ENCODE data around the gene RALGAPA2.

The RALGAPA2 gene

DNA sequence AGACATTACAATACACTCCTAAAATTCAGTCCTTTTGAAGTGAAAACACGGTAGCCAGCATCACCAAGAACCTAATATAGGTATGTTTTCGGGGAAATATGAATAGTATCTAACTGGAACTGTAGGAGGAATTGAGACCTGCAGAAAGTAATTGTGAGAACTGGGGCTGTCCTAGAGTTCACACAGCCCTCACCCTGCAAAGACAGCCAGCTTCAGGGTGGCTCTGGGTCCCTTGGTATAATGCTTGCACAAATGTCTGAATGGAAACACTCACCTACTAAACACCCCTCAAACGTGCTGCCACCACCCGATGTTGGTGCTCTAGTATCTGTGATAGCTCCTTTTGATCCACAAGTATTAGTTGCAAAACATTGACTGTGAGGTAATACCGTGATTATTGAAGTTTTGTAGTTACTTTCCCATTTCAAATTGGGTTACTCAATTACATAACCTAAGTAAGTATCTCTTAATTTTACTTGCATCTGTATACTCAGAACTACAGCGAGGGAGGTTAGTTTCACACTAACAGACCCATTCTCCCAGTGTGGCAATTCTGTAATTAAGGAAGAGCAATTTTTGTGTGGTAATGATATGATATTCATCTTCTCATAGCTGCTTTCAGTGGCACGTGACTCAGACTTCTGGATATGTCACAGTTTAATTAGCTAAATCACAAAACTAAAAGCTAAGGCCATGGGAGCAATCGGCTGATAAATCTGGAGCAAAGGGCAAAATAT lies 215.0 kb downstream of the RALGAPA2 start:
- Histone ChIP-seq H3K4me1 (ENCODE audit: control insufficient read depth, insufficient read depth, low read length) (peaks cover 4% of the 10 kb centered on the region), H3K4me3 (ENCODE audit: low read depth, low read length) (no peak overlapping the region), H3K27me3 (ENCODE audit: control insufficient read depth, insufficient read depth, low read length) (no peaks in the 10 kb centered on the region), H3K9me3 (ENCODE audit: control insufficient read depth, insufficient read depth, low read length) (no peaks in the 10 kb centered on the region), H3K36me3 (ENCODE audit: control insufficient read depth, insufficient read depth, low read length) (no peaks in the 10 kb centered on the region), H3K9ac (ENCODE audit: low read depth, low read length) (no peak overlapping the region)

DNA sequence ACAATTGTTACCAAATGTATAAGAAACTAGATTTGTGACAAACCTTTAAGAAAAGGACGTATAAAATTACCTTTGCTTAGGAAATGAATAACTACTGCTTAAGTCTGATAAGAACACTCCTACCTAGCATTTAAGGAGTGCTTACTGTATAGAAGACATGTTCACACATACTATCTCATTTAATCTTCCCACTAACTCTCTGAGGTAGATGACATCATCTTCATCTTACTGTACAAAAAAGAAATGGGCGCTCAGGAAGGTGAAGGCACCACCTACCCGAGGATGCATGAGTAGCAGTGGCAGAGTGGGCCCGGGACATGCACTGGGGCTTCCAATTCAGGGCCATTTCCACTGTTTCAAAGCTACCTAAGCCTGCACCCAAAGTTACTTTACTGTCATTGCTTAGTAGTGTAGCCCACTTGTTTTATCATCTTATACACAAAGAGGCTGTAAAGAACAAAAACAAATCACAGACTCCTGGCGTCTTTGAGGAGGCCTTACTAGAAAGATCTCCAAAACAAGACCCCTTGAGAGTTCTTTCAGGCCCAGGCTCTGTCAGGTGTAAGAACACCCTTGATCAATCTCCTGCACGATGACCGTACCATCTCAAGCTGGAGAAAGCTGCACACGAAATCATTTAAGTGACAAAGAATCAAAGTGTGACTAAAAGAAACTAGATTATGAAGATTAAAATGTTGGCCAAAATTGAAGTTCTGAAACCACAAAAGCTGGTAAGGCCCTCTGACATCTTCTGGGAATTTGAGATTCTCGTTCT lies 216.5 kb downstream of the RALGAPA2 start:
- Histone ChIP-seq H3K4me3 (ENCODE audit: low read depth, low read length) (no peak overlapping the region), H3K4me1 (ENCODE audit: control insufficient read depth, insufficient read depth, low read length) (peaks cover 14% of the 10 kb centered on the region), H3K9ac (ENCODE audit: low read depth, low read length) (no peak overlapping the region), H3K36me3 (ENCODE audit: control insufficient read depth, insufficient read depth, low read length) (no peaks in the 10 kb centered on the region), H3K27me3 (ENCODE audit: control insufficient read depth, insufficient read depth, low read length) (no peaks in the 10 kb centered on the region), H3K9me3 (ENCODE audit: control insufficient read depth, insufficient read depth, low read length) (no peaks in the 10 kb centered on the region)

DNA sequence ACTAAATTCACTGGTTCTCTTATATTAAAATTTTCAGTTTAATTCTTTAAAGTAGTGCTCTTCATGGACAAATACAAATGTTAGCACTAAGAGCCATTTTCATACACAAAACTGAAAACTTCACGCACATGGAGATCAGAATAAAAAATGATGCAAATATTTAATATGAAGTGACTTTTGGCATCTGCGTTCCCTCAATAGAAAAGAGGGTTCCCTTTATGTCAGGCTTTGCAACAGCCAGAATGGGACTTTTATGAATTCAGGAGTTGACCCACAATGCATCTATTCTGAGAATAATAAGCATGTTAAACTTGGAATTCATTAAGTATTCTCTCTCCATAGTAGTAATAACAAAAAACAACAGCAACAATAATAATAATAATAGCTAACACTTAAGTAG lies 218.7 kb downstream of the RALGAPA2 start:
- Histone ChIP-seq H3K36me3 (ENCODE audit: control insufficient read depth, insufficient read depth, low read length) (no peaks in the 10 kb centered on the region), H3K4me3 (ENCODE audit: low read depth, low read length) (no peak overlapping the region), H3K4me1 (ENCODE audit: control insufficient read depth, insufficient read depth, low read length) (peaks cover 15% of the 10 kb centered on the region), H3K9me3 (ENCODE audit: control insufficient read depth, insufficient read depth, low read length) (no peaks in the 10 kb centered on the region), H3K27me3 (ENCODE audit: control insufficient read depth, insufficient read depth, low read length) (no peaks in the 10 kb centered on the region), H3K9ac (ENCODE audit: low read depth, low read length) (no peak overlapping the region)

DNA sequence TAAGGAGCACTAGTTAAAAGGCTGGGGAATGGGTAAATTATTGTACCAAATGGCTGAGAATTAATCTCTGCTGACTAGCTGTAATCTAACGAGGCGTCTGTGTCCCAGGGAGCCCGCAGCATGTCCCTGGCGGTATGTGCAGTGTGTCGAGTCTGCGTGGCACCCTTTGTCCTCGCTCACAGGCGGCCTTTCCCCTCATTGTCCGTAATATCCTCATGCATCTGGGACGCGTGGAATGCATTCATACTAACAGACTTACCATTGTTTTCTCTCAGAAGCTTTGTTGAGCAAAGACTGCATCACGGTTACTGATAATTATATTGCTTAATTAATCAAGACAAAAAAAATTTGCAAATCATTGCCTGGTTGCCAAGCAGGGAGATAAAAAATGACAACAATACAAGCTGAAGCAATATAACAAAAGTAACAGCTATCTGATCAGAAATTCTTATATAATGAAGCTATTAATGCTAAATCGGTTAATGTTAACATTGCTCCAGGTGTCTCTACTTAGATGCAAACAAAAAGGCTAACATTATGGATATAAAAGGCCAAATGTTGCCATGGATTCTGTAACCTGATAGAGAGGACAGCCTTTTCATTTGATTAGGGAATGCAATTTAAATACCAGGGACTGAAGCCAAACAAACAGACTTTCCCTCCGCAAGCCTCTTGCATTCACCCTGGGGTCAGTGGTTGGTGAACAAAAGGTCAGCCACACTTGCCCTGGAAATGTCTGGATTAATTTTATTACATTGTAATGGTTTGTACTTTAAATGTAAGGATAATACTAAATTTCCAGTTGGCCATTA lies 219.7 kb downstream of the RALGAPA2 start:
- no peaks in the 10 kb centered on the region for H3K36me3 ChIP-seq (ENCODE audit: control insufficient read depth, insufficient read depth, low read length)
- no peaks in the 10 kb centered on the region for H3K9me3 ChIP-seq (ENCODE audit: control insufficient read depth, insufficient read depth, low read length)
- peaks cover 15% of the 10 kb centered on the region for H3K4me1 ChIP-seq (ENCODE audit: control insufficient read depth, insufficient read depth, low read length)
- no peaks in the 10 kb centered on the region for H3K27me3 ChIP-seq (ENCODE audit: control insufficient read depth, insufficient read depth, low read length)
- no peak overlapping the region for H3K9ac ChIP-seq (ENCODE audit: low read depth, low read length)
- H3K4me3 ChIP-seq (ENCODE audit: low read depth, low read length): no peak overlapping the region

DNA sequence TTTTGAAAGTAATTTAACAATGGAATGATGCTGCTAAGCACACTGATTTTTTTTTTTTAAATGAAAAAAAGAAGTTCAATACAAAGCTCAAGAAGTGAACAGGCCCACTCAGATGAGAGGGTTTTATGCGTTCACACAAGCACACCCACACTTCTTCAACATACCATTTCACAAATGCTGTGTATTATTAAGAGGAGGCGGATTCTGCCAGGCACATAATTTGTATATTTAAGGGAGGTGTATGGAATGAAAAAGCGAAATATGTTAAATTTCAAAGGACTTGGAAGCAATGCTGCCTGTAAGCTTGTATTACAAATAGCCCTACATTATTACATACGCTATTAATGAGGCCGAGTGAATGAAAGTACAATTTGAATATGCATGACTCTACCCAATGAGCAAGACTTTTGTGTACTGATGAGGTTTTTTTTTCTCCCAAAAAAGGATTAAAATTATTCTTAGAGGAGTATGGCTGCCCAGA lies 220.6 kb downstream of the RALGAPA2 start:
- Histone ChIP-seq H3K4me3 (ENCODE audit: low read depth, low read length) (no peak overlapping the region), H3K36me3 (ENCODE audit: control insufficient read depth, insufficient read depth, low read length) (no peaks in the 10 kb centered on the region), H3K4me1 (ENCODE audit: control insufficient read depth, insufficient read depth, low read length) (peaks cover 15% of the 10 kb centered on the region), H3K9me3 (ENCODE audit: control insufficient read depth, insufficient read depth, low read length) (no peaks in the 10 kb centered on the region), H3K27me3 (ENCODE audit: control insufficient read depth, insufficient read depth, low read length) (no peaks in the 10 kb centered on the region), H3K9ac (ENCODE audit: low read depth, low read length) (no peak overlapping the region)

DNA sequence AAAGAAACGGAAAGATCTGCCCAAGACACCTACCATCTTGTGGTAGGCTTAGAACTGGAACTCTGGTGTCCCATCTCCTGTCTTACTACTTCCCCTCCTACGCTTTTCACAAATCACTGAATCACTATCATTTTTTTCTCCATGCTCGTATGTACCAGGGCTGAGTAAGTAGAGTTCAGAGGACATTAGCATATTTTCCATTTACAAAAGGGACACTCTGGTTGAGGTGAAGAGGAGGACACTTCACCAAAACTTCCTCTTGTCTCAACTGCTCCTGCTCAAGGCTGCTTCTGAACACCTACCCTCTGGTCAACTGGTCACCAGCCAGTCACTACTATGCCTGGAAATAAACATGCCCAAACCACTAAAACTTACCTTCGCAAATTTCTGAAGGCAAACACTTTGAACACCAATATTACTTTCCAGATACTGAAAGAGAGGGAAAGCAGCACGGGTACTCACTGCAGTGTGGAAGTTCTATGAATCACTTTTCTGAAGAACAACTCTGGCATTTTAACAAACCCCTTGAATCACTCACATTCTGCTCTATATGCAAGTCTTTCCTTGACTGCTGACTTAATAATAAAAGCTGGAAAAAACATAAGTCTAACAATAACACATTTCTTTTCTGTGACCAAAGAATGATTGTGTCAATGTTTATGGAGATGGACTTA lies 221.2 kb downstream of the RALGAPA2 start:
- Histone ChIP-seq H3K4me1 (ENCODE audit: control insufficient read depth, insufficient read depth, low read length) (peaks cover 15% of the 10 kb centered on the region), H3K36me3 (ENCODE audit: control insufficient read depth, insufficient read depth, low read length) (no peaks in the 10 kb centered on the region), H3K4me3 (ENCODE audit: low read depth, low read length) (no peak overlapping the region), H3K9ac (ENCODE audit: low read depth, low read length) (no peak overlapping the region), H3K27me3 (ENCODE audit: control insufficient read depth, insufficient read depth, low read length) (no peaks in the 10 kb centered on the region), H3K9me3 (ENCODE audit: control insufficient read depth, insufficient read depth, low read length) (no peaks in the 10 kb centered on the region)

DNA sequence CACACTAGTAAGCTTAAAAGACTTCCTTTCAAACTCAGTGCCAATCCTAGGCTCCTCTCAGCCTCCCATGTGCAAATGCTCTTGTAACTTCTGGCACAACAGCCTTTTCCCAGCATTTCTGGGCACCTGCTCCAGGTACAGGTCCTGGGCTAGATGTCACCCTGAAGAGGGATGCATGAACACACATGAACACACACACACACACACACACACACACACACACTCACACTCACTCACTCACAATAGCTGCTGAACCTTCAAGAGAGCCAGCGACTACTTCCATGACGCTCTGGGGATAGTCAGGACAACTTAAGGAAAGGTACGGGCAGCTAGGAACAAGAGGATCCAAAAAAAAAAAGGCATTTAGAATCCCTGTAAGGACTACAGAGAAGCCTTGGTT lies 221.8 kb downstream of the RALGAPA2 start:
- Histone ChIP-seq H3K27me3 (ENCODE audit: control insufficient read depth, insufficient read depth, low read length) (no peaks in the 10 kb centered on the region), H3K36me3 (ENCODE audit: control insufficient read depth, insufficient read depth, low read length) (no peaks in the 10 kb centered on the region), H3K9me3 (ENCODE audit: control insufficient read depth, insufficient read depth, low read length) (no peaks in the 10 kb centered on the region), H3K9ac (ENCODE audit: low read depth, low read length) (no peak overlapping the region), H3K4me1 (ENCODE audit: control insufficient read depth, insufficient read depth, low read length) (peaks cover 15% of the 10 kb centered on the region), H3K4me3 (ENCODE audit: low read depth, low read length) (no peak overlapping the region)

DNA sequence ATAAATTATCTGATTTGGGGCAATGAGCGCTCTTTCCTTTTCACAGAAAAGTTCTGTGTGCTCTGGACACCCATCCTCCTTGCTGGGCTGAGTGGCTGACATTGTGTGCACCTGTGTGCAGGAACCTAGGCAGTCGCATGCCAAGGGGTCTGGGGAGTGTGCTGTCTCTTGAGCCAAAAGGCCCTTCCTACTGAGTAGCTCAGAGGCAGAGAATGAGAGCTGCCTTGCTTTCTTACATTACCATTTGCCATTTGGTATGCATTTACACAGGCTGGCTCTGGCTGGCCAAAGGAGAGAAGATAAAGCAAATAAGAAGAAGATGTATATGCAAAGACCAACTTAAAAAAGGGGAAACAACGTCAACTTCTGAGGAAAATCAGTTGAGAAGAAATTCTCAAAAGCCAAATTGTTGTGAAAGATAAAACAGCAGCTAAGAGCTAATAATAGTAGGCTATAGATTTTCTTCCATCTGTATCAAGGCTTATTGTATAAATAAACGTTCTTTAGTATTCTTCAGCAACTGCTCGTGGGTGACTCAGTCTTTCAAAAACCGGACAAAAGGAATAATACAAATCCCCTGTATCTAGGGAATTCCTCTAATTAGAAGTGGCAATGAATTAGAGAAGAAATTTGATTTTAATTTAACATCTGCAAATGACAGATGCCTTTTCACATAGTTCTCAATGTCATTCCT lies 222.6 kb downstream of the RALGAPA2 start:
- H3K9ac ChIP-seq (ENCODE audit: low read depth, low read length): no peak overlapping the region
- H3K9me3 ChIP-seq (ENCODE audit: control insufficient read depth, insufficient read depth, low read length): no peaks in the 10 kb centered on the region
- no peaks in the 10 kb centered on the region for H3K36me3 ChIP-seq (ENCODE audit: control insufficient read depth, insufficient read depth, low read length)
- H3K4me1 ChIP-seq (ENCODE audit: control insufficient read depth, insufficient read depth, low read length): peaks cover 15% of the 10 kb centered on the region
- H3K27me3 ChIP-seq (ENCODE audit: control insufficient read depth, insufficient read depth, low read length): no peaks in the 10 kb centered on the region
- no peak overlapping the region for H3K4me3 ChIP-seq (ENCODE audit: low read depth, low read length)

DNA sequence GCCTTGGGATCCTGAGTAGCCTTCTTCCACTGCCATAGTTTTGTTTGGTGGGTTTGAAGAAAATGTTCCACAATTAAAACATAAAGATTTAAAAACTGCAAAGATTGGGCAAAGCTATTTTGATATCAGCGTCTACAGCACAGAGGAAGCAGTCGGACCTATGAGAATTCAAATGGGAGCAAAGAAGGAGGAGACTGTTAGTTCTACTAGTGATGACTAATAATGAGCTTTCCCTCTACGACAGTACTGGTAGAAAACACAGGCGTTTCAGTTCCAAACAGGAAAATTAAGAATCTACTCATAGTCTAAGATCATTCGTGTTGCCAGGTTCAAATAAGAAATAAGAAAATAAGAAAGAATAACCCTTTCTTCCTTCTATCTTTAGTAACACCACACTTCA lies 223.4 kb downstream of the RALGAPA2 start:
- no peaks in the 10 kb centered on the region for H3K27me3 ChIP-seq (ENCODE audit: control insufficient read depth, insufficient read depth, low read length)
- H3K4me1 ChIP-seq (ENCODE audit: control insufficient read depth, insufficient read depth, low read length): peaks cover 15% of the 10 kb centered on the region
- no peaks in the 10 kb centered on the region for H3K9me3 ChIP-seq (ENCODE audit: control insufficient read depth, insufficient read depth, low read length)
- no peak overlapping the region for H3K4me3 ChIP-seq (ENCODE audit: low read depth, low read length)
- no peaks in the 10 kb centered on the region for H3K36me3 ChIP-seq (ENCODE audit: control insufficient read depth, insufficient read depth, low read length)
- no peak overlapping the region for H3K9ac ChIP-seq (ENCODE audit: low read depth, low read length)

DNA sequence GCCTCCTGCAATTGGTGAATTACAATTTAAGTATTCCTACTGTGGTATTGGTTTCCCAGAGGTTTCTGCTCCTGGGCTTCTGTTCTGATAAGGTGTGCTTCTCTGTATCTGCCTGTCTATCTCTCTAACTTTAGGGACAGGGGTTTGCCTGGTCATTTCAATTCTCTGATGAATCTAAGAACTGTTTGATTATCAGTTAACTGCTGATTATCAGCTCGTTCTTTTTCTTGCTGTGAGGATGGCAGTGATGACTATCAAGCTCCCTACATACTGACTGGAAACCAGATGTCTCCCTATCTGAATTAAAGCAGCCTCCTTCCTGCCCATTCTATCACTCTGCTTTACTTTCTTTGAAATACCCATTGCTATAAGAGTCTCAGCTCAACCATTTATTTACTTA lies 224.1 kb downstream of the RALGAPA2 start:
- H3K4me1 ChIP-seq (ENCODE audit: control insufficient read depth, insufficient read depth, low read length): peaks cover 15% of the 10 kb centered on the region
- H3K27me3 ChIP-seq (ENCODE audit: control insufficient read depth, insufficient read depth, low read length): no peaks in the 10 kb centered on the region
- no peaks in the 10 kb centered on the region for H3K9me3 ChIP-seq (ENCODE audit: control insufficient read depth, insufficient read depth, low read length)
- no peak overlapping the region for H3K4me3 ChIP-seq (ENCODE audit: low read depth, low read length)
- H3K9ac ChIP-seq (ENCODE audit: low read depth, low read length): no peak overlapping the region
- H3K36me3 ChIP-seq (ENCODE audit: control insufficient read depth, insufficient read depth, low read length): no peaks in the 10 kb centered on the region

DNA sequence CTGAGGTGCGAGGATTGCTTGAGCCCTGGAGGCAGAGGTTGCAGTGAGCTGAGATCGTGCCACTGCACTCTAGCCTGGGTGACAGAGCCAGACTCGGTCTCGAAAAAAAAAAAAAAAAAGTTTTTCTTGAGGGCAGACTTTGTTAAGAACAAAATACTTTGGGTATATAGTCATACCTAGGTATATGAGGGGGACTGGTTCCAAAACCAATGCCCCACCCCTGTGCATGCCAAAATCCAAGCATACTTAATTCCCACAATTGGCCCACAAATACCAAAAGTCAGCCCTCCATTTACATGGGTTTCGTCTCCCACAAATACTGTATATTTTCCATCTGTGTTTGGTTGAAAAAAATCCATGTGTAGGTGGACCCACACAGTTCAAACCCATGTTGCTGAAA lies 224.6 kb downstream of the RALGAPA2 start:
- H3K9me3 ChIP-seq (ENCODE audit: control insufficient read depth, insufficient read depth, low read length): no peaks in the 10 kb centered on the region
- H3K27me3 ChIP-seq (ENCODE audit: control insufficient read depth, insufficient read depth, low read length): no peaks in the 10 kb centered on the region
- peaks cover 14% of the 10 kb centered on the region for H3K4me1 ChIP-seq (ENCODE audit: control insufficient read depth, insufficient read depth, low read length)
- H3K36me3 ChIP-seq (ENCODE audit: control insufficient read depth, insufficient read depth, low read length): no peaks in the 10 kb centered on the region
- H3K4me3 ChIP-seq (ENCODE audit: low read depth, low read length): no peak overlapping the region
- H3K9ac ChIP-seq (ENCODE audit: low read depth, low read length): no peak overlapping the region
